Spinal cord (tissue), 10 donors: ENCODE measurements around the gene GAS2. TPM values are rescaled to one million over a fixed set of nuclear protein-coding genes. Genes with fewer than 3 reads are reported as not detected.
A peak's percentile ranks its signal among the peaks of the same experiment; 100 is the strongest.

ENCODE experiments used
- DNase-seq, 6 donors: peaks; one replicate each; pipeline versions ENCODE4 v3.0.0 to v3.0.0-alpha.2; 2013 to 2015; ENCODE audit warnings: low spot score in 6 of 6, low read depth in 4 of 6
- H3K27ac ChIP-seq: one replicate; pipeline ENCODE4 v1.5.1; 2013; ENCODE audit warnings: low read depth, low read length, control low read depth
- H3K27me3 ChIP-seq: one replicate; pipeline ENCODE4 v1.6.1; 2013; ENCODE audit warnings: low read length; ENCODE audit not compliant: control insufficient read depth, insufficient read depth
- H3K36me3 ChIP-seq: one replicate; pipeline ENCODE4 v1.6.1; 2013; ENCODE audit warnings: low read length; ENCODE audit not compliant: control insufficient read depth, insufficient read depth
- H3K4me1 ChIP-seq: one replicate; pipeline ENCODE4 v1.6.1; 2013; ENCODE audit warnings: low read length; ENCODE audit not compliant: control insufficient read depth, insufficient read depth
- H3K4me3 ChIP-seq: one replicate; pipeline ENCODE4 v1.5.1; 2013; ENCODE audit warnings: low read depth, low read length, control low read depth
- H3K9me3 ChIP-seq: one replicate; pipeline ENCODE4 v1.6.1; 2013; ENCODE audit warnings: low read length; ENCODE audit not compliant: control insufficient read depth, insufficient read depth
- WGBS: methylation state at CpG from one replicate; pipeline ENCODE4 v1.1.5; 2013; ENCODE audit warnings: missing lambda C conversion rate; ENCODE audit not compliant: insufficient coverage; 5-methylcytosine and 5-hydroxymethylcytosine counted together
- polyA plus RNA-seq, 2 donors: library from polyadenylated mRNA; unstranded; fragments of 120-200 nt; gene quantifications; one replicate each; pipeline ENCODE4 v1.2.1, GENCODE V29; 2013; ENCODE audit not compliant: insufficient read length in 2 of 2
- total RNA-seq, 2 donors: library from RNA; depleted of rRNA in 1 of 2; stranded (reverse); fragments of 120-200 nt in 1 of 2; fragments of >200 nt in 1 of 2; gene quantifications; one replicate each; pipeline versions ENCODE4 v1.2.3 to v1.2.4, GENCODE V29; 2013 to 2014
- donor health status: healthy.

Gene GAS2
- total and polyA plus RNA-seq, 4 donors, result 3.3 to 52.4 (median 19.0) TPM

GRCh38 chr11:22742157-22742613 lies 75.8 kb downstream of the GAS2 start:
- H3K27ac ChIP-seq, result no peak overlapping the region
- H3K4me1 ChIP-seq, result no peaks in the 10 kb centered on the region
- H3K9me3 ChIP-seq, result no peaks in the 10 kb centered on the region
- H3K4me3 ChIP-seq, result no peak overlapping the region
- no peaks in the 10 kb centered on the region for H3K36me3 ChIP-seq
- no peaks in the 10 kb centered on the region for H3K27me3 ChIP-seq
- DNase-seq, result no peak
- WGBS, result 33% methylated on average over 1 of the region's 2 CpGs

- Histone ChIP-seq H3K9me3 (no peaks in the 10 kb centered on the region), H3K27ac (no peak overlapping the region), H3K27me3 (no peaks in the 10 kb centered on the region), H3K4me1 (no peaks in the 10 kb centered on the region), H3K36me3 (no peaks in the 10 kb centered on the region), H3K4me3 (no peak overlapping the region)
- DNase-seq, result no peak
- WGBS, result no CpG with 5 or more reads among the region's 2 CpGs
Measured at GRCh38 chr11:22749536-22749935, 83.1 kb downstream of the GAS2 start.

GRCh38 chr11:22752908-22753310 lies 86.5 kb downstream of the GAS2 start:
- no peaks in the 10 kb centered on the region for H3K36me3 ChIP-seq
- DNase-seq, result no peak
- no CpG with 5 or more reads among the region's 3 CpGs for WGBS
- no peaks in the 10 kb centered on the region for H3K9me3 ChIP-seq
- H3K27me3 ChIP-seq, result no peaks in the 10 kb centered on the region
- H3K4me1 ChIP-seq, result no peaks in the 10 kb centered on the region
- no peak overlapping the region for H3K27ac ChIP-seq
- no peak overlapping the region for H3K4me3 ChIP-seq

GRCh38 chr11:22753416-22753815 lies 87.0 kb downstream of the GAS2 start:
- no peak overlapping the region for H3K4me3 ChIP-seq
- no peaks in the 10 kb centered on the region for H3K36me3 ChIP-seq
- H3K27me3 ChIP-seq, result no peaks in the 10 kb centered on the region
- no peaks in the 10 kb centered on the region for H3K4me1 ChIP-seq
- H3K9me3 ChIP-seq, result no peaks in the 10 kb centered on the region
- WGBS, result no CpG with 5 or more reads among the region's 1 CpG
- no peak overlapping the region for H3K27ac ChIP-seq
- peak in 1 of 6 donors; percentile 14 for DNase-seq

- Histone ChIP-seq H3K36me3 (no peaks in the 10 kb centered on the region), H3K4me3 (no peak overlapping the region), H3K9me3 (no peaks in the 10 kb centered on the region), H3K27ac (no peak overlapping the region), H3K4me1 (no peaks in the 10 kb centered on the region), H3K27me3 (no peaks in the 10 kb centered on the region)
- no CpG with 5 or more reads among the region's 1 CpG for WGBS
- DNase-seq, result no peak
Measured at GRCh38 chr11:22761066-22761465, 94.7 kb downstream of the GAS2 start.

GRCh38 chr11:22763166-22763565 lies 96.8 kb downstream of the GAS2 start:
- Histone ChIP-seq H3K36me3 (no peaks in the 10 kb centered on the region), H3K4me3 (no peak overlapping the region), H3K27me3 (no peaks in the 10 kb centered on the region), H3K9me3 (no peaks in the 10 kb centered on the region), H3K27ac (no peak overlapping the region), H3K4me1 (no peaks in the 10 kb centered on the region)
- DNase-seq, result peak in 5 of 6 donors; percentile 7 to 92 (median 46)
- WGBS, result no CpG with 5 or more reads among the region's 1 CpG

GRCh38 chr11:22764735-22765134 lies 98.3 kb downstream of the GAS2 start:
- no peak overlapping the region for H3K27ac ChIP-seq
- no CpG with 5 or more reads among the region's 2 CpGs for WGBS

GRCh38 chr11:22768281-22768680 lies 101.9 kb downstream of the GAS2 start:
- no peaks in the 10 kb centered on the region for H3K36me3 ChIP-seq

More at GRCh38 chr11:22764735-22765134, 98.3 kb downstream of the GAS2 start:
- H3K9me3 ChIP-seq, result no peaks in the 10 kb centered on the region
- H3K4me1 ChIP-seq, result no peaks in the 10 kb centered on the region
- DNase-seq, result no peak
- no peaks in the 10 kb centered on the region for H3K36me3 ChIP-seq
- no peak overlapping the region for H3K4me3 ChIP-seq
- no peaks in the 10 kb centered on the region for H3K27me3 ChIP-seq

GRCh38 chr11:22769081-22769480 lies 102.7 kb downstream of the GAS2 start:
- whole genome bisulfite sequencing, result 89% methylated on average over 1 of the region's 1 CpG
- no peaks in the 10 kb centered on the region for H3K27me3 ChIP-seq
- H3K4me3 ChIP-seq, result no peak overlapping the region
- no peaks in the 10 kb centered on the region for H3K9me3 ChIP-seq
- no peak for DNase-seq
- H3K36me3 ChIP-seq, result no peaks in the 10 kb centered on the region
- H3K27ac ChIP-seq, result no peak overlapping the region
- H3K4me1 ChIP-seq, result no peaks in the 10 kb centered on the region

More at GRCh38 chr11:22768281-22768680, 101.9 kb downstream of the GAS2 start:
- WGBS, result no CpG with 5 or more reads among the region's 1 CpG
- Histone ChIP-seq H3K4me1 (no peaks in the 10 kb centered on the region), H3K27me3 (no peaks in the 10 kb centered on the region), H3K9me3 (no peaks in the 10 kb centered on the region), H3K27ac (no peak overlapping the region), H3K4me3 (no peak overlapping the region)
- DNase-seq, result no peak

- no peak for DNase-seq
- H3K9me3 ChIP-seq, result no peaks in the 10 kb centered on the region
- H3K36me3 ChIP-seq, result no peaks in the 10 kb centered on the region
- no peaks in the 10 kb centered on the region for H3K4me1 ChIP-seq
- WGBS, result 93% methylated on average over 2 of the region's 2 CpGs
- no peak overlapping the region for H3K4me3 ChIP-seq
- no peaks in the 10 kb centered on the region for H3K27me3 ChIP-seq
- no peak overlapping the region for H3K27ac ChIP-seq
Measured at GRCh38 chr11:22774716-22775115, 108.3 kb downstream of the GAS2 start.
